WTC11 (cell line): ENCODE data around the gene EEF1AKMT3. TPM values are rescaled to one million over a fixed set of nuclear protein-coding genes. Genes with fewer than 3 reads are reported as not detected.

Experiments used
- ATAC-seq: fragments of 200-7000 bp; cut with Tn5 transposase; 2 replicates; pipeline ENCODE4 v1.10.0; 2021; ENCODE audit warnings: mild to moderate bottlenecking, moderate library complexity
- CTCF ChIA-PET: fragments of 300-600 bp; sonication (Branson Sonifier 250); formaldehyde crosslinking; loops from one replicate; lab custom pipeline; 2021; ENCODE audit warnings: antibody characterized with exemption; lab: Charles Lee
- POLR2A ChIA-PET: fragments of 350-600 bp; sonication (Branson Sonifier 250); formaldehyde crosslinking; loops from one replicate; lab custom pipeline; 2021; ENCODE audit warnings: antibody characterized with exemption; lab: Charles Lee
- DNase-seq: peaks from one replicate; pipeline ENCODE4 v3.0.0; 2021; ENCODE audit warnings: low spot score
- H3K27ac Mint-ChIP-seq: 2 replicates; pipeline ENCODE4 v1.8.0; 2021; ENCODE audit warnings: mixed read lengths
- H3K27me3 Mint-ChIP-seq: 2 replicates; pipeline ENCODE4 v1.8.0; 2021; ENCODE audit warnings: low read depth, mild to moderate bottlenecking, moderate library complexity, mixed read lengths
- H3K36me3 Mint-ChIP-seq: 2 replicates; pipeline ENCODE4 v1.8.0; 2021; ENCODE audit warnings: mixed read lengths
- H3K4me1 Mint-ChIP-seq: 2 replicates; pipeline ENCODE4 v1.8.0; 2022; ENCODE audit warnings: mixed read lengths
- H3K4me3 Mint-ChIP-seq: 2 replicates; pipeline ENCODE4 v1.8.0; 2021; ENCODE audit warnings: mild to moderate bottlenecking, moderate library complexity, mixed read lengths
- H3K9me3 Mint-ChIP-seq: 2 replicates; pipeline ENCODE4 v1.8.0; 2021; ENCODE audit warnings: mixed read lengths
- CREM ChIP-seq: sonication (generic); formaldehyde crosslinking; IDR thresholded peaks from 2 replicates; pipeline ENCODE4 v1.8.1; 2022; ENCODE audit warnings: mild to moderate bottlenecking, missing genetic modification reagents, moderate library complexity
- ESRRA ChIP-seq: sonication (generic); formaldehyde crosslinking; IDR thresholded peaks from 2 replicates; pipeline ENCODE4 v1.8.1; 2022; ENCODE audit warnings: mild to moderate bottlenecking, missing genetic modification reagents, borderline replicate concordance
- ETV6 ChIP-seq: sonication (generic); formaldehyde crosslinking; IDR thresholded peaks from 2 replicates; pipeline ENCODE4 v1.8.1; 2022; ENCODE audit warnings: mild to moderate bottlenecking, missing genetic modification reagents
- FOXK1 ChIP-seq: sonication (generic); formaldehyde crosslinking; IDR thresholded peaks from 2 replicates; pipeline ENCODE4 v1.8.0; 2022; ENCODE audit warnings: mild to moderate bottlenecking, moderate library complexity, missing genetic modification reagents
- JAZF1 ChIP-seq: fragments of 250-450 bp; sonication (Bioruptor Pico); IDR thresholded peaks from 2 replicates; pipeline ENCODE4 v1.9.0; 2021; ENCODE audit warnings: moderate library complexity, mild to moderate bottlenecking, inconsistent platforms
- MYBL2 ChIP-seq: sonication (generic); formaldehyde crosslinking; IDR thresholded peaks from 2 replicates; pipeline ENCODE4 v1.8.1; 2023; ENCODE audit warnings: mild to moderate bottlenecking, moderate library complexity, missing genetic modification reagents
- PRRX2 ChIP-seq: fragments of 250-450 bp; sonication (Bioruptor Pico); IDR thresholded peaks from 2 replicates; pipeline ENCODE4 v1.8.0; 2021; ENCODE audit warnings: mild to moderate bottlenecking
- SMAD3 ChIP-seq: sonication (generic); formaldehyde crosslinking; IDR thresholded peaks from 2 replicates; pipeline ENCODE4 v1.8.0; 2022; ENCODE audit warnings: missing genetic modification reagents, mild to moderate bottlenecking, borderline replicate concordance
- TEAD4 ChIP-seq: sonication (generic); formaldehyde crosslinking; IDR thresholded peaks from 2 replicates; pipeline ENCODE4 v1.8.0; 2022; ENCODE audit warnings: mild to moderate bottlenecking, missing genetic modification reagents
- ZNF138 ChIP-seq: sonication (generic); formaldehyde crosslinking; conservative IDR thresholded peaks from 2 replicates; pipeline ENCODE4 v1.8.1; 2022; ENCODE audit warnings: mild to moderate bottlenecking, moderate library complexity, missing genetic modification reagents
- ZNF416 ChIP-seq: fragments of 250-450 bp; sonication (Bioruptor Pico); IDR thresholded peaks from 2 replicates; pipeline ENCODE4 v1.9.0; 2021; ENCODE audit warnings: mild to moderate bottlenecking, inconsistent platforms
- ZNF423 ChIP-seq: fragments of 250-450 bp; sonication (Bioruptor Pico); IDR thresholded peaks from 2 replicates; pipeline ENCODE4 v2.1.2; 2022; ENCODE audit warnings: mild to moderate bottlenecking, moderate library complexity
- ZNF512 ChIP-seq: sonication (generic); formaldehyde crosslinking; IDR thresholded peaks from 2 replicates; pipeline ENCODE4 v1.8.1; 2022; ENCODE audit warnings: missing genetic modification reagents, borderline replicate concordance
- ZNF671 ChIP-seq: fragments of 250-450 bp; sonication (Bioruptor Pico); IDR thresholded peaks from 2 replicates; pipeline ENCODE4 v1.8.0; 2021; ENCODE audit warnings: mild to moderate bottlenecking
- total RNA-seq: library from RNA; stranded (reverse); gene quantifications from 3 replicates; pipeline ENCODE4 v1.2.3, GENCODE V29; 2021
- TF ChIP-seq, protein P1 (sequence below): fragments of 250-450 bp; sonication (Bioruptor Pico); IDR thresholded peaks from 2 replicates; pipeline ENCODE4 v1.9.0; 2021; ENCODE audit warnings: mild to moderate bottlenecking

The EEF1AKMT3 gene
- total RNA-seq, 1 experiment from 2014 or later: 3.2 TPM

DNA sequence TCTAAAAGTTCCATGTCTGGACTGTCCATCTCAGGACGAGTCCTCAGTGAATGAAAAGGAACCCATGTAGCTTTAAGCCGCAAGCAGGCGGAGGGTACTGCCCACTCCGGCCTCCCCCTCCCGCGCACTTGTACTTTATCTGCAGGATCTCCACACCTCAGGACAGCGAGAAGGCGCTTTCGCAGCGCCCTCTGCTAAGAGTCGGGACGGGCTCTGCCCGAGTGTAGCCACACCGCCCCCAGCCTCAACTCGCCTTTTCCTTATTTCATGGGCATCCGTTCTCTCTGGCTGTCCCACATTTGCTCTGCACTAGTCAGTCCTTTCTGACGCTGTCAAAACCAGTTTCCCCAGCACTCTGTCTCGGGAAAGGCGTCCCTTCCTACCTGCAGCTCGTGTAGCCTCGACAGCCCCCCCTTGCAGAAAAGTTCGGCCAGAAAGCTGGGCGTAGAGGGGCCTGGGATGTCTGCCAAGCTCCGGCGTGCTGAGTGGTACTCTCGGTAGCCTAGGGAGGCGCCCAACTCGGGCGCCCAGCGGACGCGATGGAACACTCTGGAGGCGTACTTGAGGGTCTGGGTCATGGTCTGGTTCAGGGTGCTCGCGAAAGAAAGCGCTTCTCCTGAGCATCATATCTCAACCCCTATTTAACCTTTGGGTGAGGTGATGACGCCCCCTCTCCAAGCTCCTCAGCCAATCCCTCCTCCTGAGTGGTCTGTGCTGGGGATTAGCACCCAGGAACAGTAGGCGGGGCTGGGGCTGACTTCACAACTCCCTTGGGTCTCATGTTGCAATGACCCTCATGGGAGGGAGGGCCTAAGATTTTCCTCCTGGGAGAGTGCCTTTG is 5.7 kb upstream of the EEF1AKMT3 start, which contains the start of gene CYP27B1:
Gene CYP27B1, minus strand, starts transcription at position 615 of the 841 bp plus-strand sequence. Its CDS starts 37 bp downstream, at position 578.
- H3K4me3 Mint-ChIP-seq: peak within 1 kb of the TSS; percentile 74
- TF ChIP-seq ZNF138 (CRISPR knock-in tag) (0 out of 2 replicates have a peak, but pooled peaks have one; percentile 62), ZNF416 (CRISPR knock-in tag) (0 out of 2 replicates have a peak, but pooled peaks have one; percentile 24), TEAD4 (CRISPR knock-in tag) (no peak), PRRX2 (CRISPR knock-in tag) (peak; percentile 60; the same call in 1 of the 2 replicates)
- TF ChIP-seq, protein P1, sequence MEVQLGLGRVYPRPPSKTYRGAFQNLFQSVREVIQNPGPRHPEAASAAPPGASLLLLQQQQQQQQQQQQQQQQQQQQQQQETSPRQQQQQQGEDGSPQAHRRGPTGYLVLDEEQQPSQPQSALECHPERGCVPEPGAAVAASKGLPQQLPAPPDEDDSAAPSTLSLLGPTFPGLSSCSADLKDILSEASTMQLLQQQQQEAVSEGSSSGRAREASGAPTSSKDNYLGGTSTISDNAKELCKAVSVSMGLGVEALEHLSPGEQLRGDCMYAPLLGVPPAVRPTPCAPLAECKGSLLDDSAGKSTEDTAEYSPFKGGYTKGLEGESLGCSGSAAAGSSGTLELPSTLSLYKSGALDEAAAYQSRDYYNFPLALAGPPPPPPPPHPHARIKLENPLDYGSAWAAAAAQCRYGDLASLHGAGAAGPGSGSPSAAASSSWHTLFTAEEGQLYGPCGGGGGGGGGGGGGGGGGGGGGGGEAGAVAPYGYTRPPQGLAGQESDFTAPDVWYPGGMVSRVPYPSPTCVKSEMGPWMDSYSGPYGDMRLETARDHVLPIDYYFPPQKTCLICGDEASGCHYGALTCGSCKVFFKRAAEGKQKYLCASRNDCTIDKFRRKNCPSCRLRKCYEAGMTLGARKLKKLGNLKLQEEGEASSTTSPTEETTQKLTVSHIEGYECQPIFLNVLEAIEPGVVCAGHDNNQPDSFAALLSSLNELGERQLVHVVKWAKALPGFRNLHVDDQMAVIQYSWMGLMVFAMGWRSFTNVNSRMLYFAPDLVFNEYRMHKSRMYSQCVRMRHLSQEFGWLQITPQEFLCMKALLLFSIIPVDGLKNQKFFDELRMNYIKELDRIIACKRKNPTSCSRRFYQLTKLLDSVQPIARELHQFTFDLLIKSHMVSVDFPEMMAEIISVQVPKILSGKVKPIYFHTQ: 0 out of 2 replicates have a peak, but pooled peaks have one; percentile 62
- no peak within 1 kb of the TSS for H3K27ac Mint-ChIP-seq
- peak; percentile 61 for DNase-seq
- ChIA-PET POLR2A (interaction anchor here (0.7 to 1.3 kb wide), 4 partner anchors 10 to 163 kb away, joined by 3 to 7 read pairs (median 5); partner anchors contain the start of gene TSFM), CTCF (interaction anchor here (0.7 to 5.3 kb wide), 14 partner anchors 8 to 183 kb away, joined by 3 to 80 read pairs (median 4); partner anchors contain the start of genes ARHGEF25, AVIL, B4GALNT1 and CDK4)
- H3K27me3 Mint-ChIP-seq: peaks cover 66% of the 10 kb centered on the region
- H3K4me1 Mint-ChIP-seq: peaks cover 36% of the 10 kb centered on the region
- peak; percentile 44 for ATAC-seq
- H3K9me3 Mint-ChIP-seq: no peaks in the 10 kb centered on the region
- H3K36me3 Mint-ChIP-seq: peaks cover 23% of the 10 kb centered on the region

DNA sequence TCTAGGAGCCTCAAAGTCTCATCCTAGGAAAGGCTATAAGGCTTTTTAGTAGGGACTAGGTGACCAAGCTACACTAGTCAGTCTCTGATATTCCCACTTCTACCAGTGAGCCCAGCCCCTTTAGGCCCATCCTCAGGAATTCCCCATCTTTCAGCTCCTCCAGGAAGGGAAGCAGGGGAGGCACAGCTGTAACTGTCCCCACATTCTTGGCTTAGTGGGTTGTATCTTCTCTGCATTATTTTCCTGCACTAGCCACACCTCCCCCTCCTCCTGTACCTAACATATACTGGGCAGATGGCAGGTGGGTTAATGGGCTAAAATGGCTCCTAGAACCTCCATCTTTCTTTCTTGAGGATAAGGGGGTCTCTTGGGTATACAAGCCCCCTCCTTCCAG is 5.1 kb upstream of the EEF1AKMT3 start:
- CTCF ChIA-PET: interaction anchor here (1.0 to 5.3 kb wide), 7 partner anchors 11 to 156 kb away, joined by 3 to 80 read pairs (median 3); partner anchors contain the start of genes ARHGEF25 and CDK4
- Mint-ChIP-seq H3K9me3 (no peaks in the 10 kb centered on the region), H3K27ac (no peak overlapping the region), H3K36me3 (peaks cover 23% of the 10 kb centered on the region), H3K4me3 (peak overlapping the region; percentile 74), H3K27me3 (peaks cover 61% of the 10 kb centered on the region), H3K4me1 (peaks cover 36% of the 10 kb centered on the region)
- no peak for TF ChIP-seq MYBL2
- TF ChIP-seq ETV6: no peak
- TF ChIP-seq FOXK1: no peak
- no peak for TF ChIP-seq ZNF512 (CRISPR knock-in tag)
- no peak for TF ChIP-seq JAZF1 (CRISPR knock-in tag)
- no peak for TF ChIP-seq ESRRA (CRISPR knock-in tag)
- ATAC-seq (no peak), DNase-seq (no peak)
- POLR2A ChIA-PET: interaction anchor here (0.9 to 1.3 kb wide), 2 partner anchors 16 to 23 kb away, joined by 3 to 4 read pairs; partner anchors contain the start of genes TSFM and TSPAN31

DNA sequence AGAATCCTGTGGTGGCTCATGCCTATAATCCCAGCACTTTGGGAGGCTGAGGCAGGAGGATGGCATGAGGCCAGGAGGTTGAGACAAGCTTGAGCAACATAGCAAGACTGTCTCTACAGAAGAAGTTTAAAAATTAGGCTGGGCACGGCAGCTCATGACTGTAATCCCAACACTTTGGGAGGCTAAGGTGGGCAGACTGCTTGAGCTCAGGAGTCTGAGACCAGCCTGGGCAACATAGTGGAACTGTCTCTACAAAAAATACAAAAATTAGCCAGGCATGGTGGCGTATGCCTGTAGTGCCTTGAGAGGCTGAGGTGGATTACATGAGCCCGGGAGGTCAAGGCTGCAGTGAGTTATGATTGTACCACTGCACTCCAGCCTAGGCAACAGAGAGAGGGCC is 4.5 kb upstream of the EEF1AKMT3 start:
- Mint-ChIP-seq H3K36me3 (peaks cover 23% of the 10 kb centered on the region), H3K4me3 (no peak overlapping the region), H3K27me3 (peaks cover 58% of the 10 kb centered on the region), H3K4me1 (peaks cover 37% of the 10 kb centered on the region), H3K9me3 (no peaks in the 10 kb centered on the region), H3K27ac (no peak overlapping the region)
- DNase-seq (no peak), ATAC-seq (no peak)
- CTCF ChIA-PET: interaction anchor here (1.1 to 5.3 kb wide), 3 partner anchors 11 to 16 kb away, joined by 3 to 80 read pairs (median 4); partner anchors contain the start of gene CDK4
- TF ChIP-seq ZNF423 (CRISPR knock-in tag) (no peak), CREM (no peak), ZNF671 (CRISPR knock-in tag) (no peak), SMAD3 (CRISPR knock-in tag) (no peak)
- POLR2A ChIA-PET: interaction anchor here (0.9 to 1.3 kb wide), 2 partner anchors 15 to 23 kb away, joined by 3 to 4 read pairs; partner anchors contain the start of genes TSFM and TSPAN31
